ES-I3 (cell line): ENCODE measurements around the gene THSD4.

ENCODE experiments used
- H3K36me3 ChIP-seq: 2 replicates; pipeline ENCODE4 v1.6.1; 2013; ENCODE audit warnings: mild to moderate bottlenecking, low read length, control low read depth, moderate library complexity; ENCODE audit not compliant: insufficient read depth
- H3K4me1 ChIP-seq: 2 replicates; pipeline ENCODE4 v1.6.1; 2013; ENCODE audit warnings: mild to moderate bottlenecking, control low read depth, low read length; ENCODE audit not compliant: insufficient read depth
- H3K9ac ChIP-seq: 2 replicates; pipeline ENCODE4 v1.6.1; 2013; ENCODE audit warnings: low read depth, mild to moderate bottlenecking, low read length, moderate library complexity
- H3K9me3 ChIP-seq: 2 replicates; pipeline ENCODE4 v1.6.1; 2013; ENCODE audit warnings: mild to moderate bottlenecking, low read length, moderate library complexity; ENCODE audit not compliant: control insufficient read depth, insufficient read depth

THSD4 gene

GRCh38 chr15:71187526-71187925 lies 72.3 kb downstream of the THSD4 start:
- Histone ChIP-seq H3K9me3 (no peaks in the 10 kb centered on the region), H3K36me3 (no peaks in the 10 kb centered on the region; the same call in 1 of the 2 replicates), H3K9ac (no peak overlapping the region), H3K4me1 (peaks cover 13% of the 10 kb centered on the region; the same call in 1 of the 2 replicates)

GRCh38 chr15:71189718-71190117 lies 74.4 kb downstream of the THSD4 start:
- H3K9ac ChIP-seq: no peak overlapping the region
- no peaks in the 10 kb centered on the region for H3K9me3 ChIP-seq
- H3K4me1 ChIP-seq: peaks cover 13% of the 10 kb centered on the region; the same call in 1 of the 2 replicates
- no peaks in the 10 kb centered on the region for H3K36me3 ChIP-seq

DNA sequence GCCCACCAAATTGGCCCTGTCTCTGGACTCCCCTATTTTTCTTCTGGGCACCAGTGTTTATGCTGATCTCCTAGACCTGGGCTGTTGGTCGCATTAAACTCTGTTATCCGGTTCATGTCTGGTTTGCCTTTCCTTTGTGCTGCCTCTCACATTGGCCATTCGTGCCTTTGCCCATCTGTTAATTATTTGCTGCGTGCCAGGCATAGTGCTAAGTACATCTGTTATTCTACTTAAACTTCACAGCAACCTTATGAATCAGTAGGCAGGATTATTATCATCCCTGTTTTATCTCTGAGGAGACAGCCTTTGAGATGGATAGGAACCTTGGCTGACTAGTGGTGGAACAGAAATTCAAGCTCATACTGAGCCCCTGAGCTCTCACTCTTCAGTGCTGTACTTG lies 76.0 kb downstream of the THSD4 start:
- no peaks in the 10 kb centered on the region for H3K9me3 ChIP-seq
- peaks cover 13% of the 10 kb centered on the region; the same call in 1 of the 2 replicates for H3K4me1 ChIP-seq
- no peak overlapping the region for H3K9ac ChIP-seq
- no peaks in the 10 kb centered on the region for H3K36me3 ChIP-seq

DNA sequence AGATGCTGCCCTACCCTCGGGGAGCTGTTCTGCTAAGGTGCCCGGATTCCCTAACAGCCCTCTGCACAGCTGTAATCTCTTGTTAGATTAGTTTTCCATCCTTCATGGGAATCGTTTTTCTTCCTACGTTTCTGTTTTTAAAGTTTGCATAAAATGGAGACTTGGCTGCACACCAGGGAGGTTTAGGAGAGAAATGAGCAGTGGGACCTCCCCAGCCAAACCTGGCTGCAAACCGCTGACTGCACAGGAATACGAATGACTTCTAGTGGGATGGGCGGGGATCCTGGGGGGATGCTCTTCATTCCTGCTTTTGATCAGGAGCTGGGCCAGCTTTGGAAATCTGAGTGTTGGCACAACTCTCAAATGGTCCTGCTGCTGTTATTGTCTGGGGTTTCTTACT lies 77.5 kb downstream of the THSD4 start:
- Histone ChIP-seq H3K4me1 (peaks cover under 1% of the 10 kb centered on the region; the same call in 1 of the 2 replicates), H3K36me3 (no peaks in the 10 kb centered on the region), H3K9me3 (no peaks in the 10 kb centered on the region), H3K9ac (no peak overlapping the region)

DNA sequence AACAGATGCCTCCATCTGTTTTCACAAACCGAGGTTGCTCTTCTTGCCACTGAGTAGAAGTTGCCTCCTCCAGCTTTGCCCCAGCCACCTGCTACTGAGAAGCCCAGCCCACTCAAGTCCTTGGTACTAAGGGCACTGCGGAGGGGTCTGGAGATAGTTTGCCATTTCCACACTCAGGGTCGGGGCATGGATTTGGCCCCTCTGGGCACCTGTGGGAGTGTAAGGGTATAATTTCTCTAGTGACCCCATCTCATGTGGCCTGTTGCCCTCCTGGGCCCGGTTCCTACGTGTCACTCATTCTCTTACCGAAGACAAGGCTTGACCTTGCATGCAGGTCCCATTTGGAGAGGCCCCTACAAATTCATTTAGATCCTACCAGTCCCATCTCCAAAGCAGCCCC lies 79.0 kb downstream of the THSD4 start:
- Histone ChIP-seq H3K36me3 (no peaks in the 10 kb centered on the region), H3K9me3 (no peaks in the 10 kb centered on the region), H3K4me1 (no peaks in the 10 kb centered on the region), H3K9ac (no peak overlapping the region)

GRCh38 chr15:71195242-71195641 lies 80.0 kb downstream of the THSD4 start:
- Histone ChIP-seq H3K9ac (no peak overlapping the region), H3K9me3 (no peaks in the 10 kb centered on the region), H3K36me3 (no peaks in the 10 kb centered on the region), H3K4me1 (no peaks in the 10 kb centered on the region)

- no peaks in the 10 kb centered on the region for H3K9me3 ChIP-seq
- peaks cover 12% of the 10 kb centered on the region; the same call in 1 of the 2 replicates for H3K4me1 ChIP-seq
- no peaks in the 10 kb centered on the region for H3K36me3 ChIP-seq
- H3K9ac ChIP-seq: no peak overlapping the region
Measured at GRCh38 chr15:71197620-71198019, 82.3 kb downstream of the THSD4 start.

DNA sequence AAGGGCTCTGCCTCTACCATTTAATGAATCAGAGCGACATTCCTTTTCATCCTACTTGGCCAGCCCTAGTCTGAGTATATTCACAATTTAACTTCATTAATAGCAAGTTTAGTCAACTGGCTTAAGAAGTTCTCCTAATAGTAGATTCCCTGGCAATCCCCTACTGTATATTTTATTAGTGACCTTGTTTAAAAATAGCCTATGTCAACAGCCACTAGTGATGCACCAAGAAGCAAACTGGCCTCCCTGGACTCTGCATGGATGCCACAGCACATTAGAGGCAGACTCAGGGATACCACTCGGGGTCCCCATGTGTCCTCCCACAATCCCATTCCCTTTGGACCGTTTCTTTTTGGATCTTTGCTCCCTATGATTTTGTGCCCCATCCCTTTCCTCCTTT lies 83.6 kb downstream of the THSD4 start:
- H3K9me3 ChIP-seq: no peaks in the 10 kb centered on the region
- H3K36me3 ChIP-seq: no peaks in the 10 kb centered on the region
- H3K9ac ChIP-seq: no peak overlapping the region
- peaks cover 20% of the 10 kb centered on the region for H3K4me1 ChIP-seq

- H3K9ac ChIP-seq: no peak overlapping the region
- H3K36me3 ChIP-seq: no peaks in the 10 kb centered on the region
- H3K9me3 ChIP-seq: no peaks in the 10 kb centered on the region
- H3K4me1 ChIP-seq: peaks cover 28% of the 10 kb centered on the region
Measured at GRCh38 chr15:71199384-71200351, 84.4 kb downstream of the THSD4 start.

- Histone ChIP-seq H3K9me3 (no peaks in the 10 kb centered on the region), H3K4me1 (peaks cover 36% of the 10 kb centered on the region), H3K36me3 (no peaks in the 10 kb centered on the region), H3K9ac (no peak overlapping the region)
Measured at GRCh38 chr15:71201477-71201876, 86.2 kb downstream of the THSD4 start.

- H3K36me3 ChIP-seq: no peaks in the 10 kb centered on the region
- H3K9me3 ChIP-seq: no peaks in the 10 kb centered on the region
- peak overlapping the region; percentile 3; the same call in 1 of the 2 replicates for H3K9ac ChIP-seq
- H3K4me1 ChIP-seq: peaks cover 36% of the 10 kb centered on the region
Measured at GRCh38 chr15:71202712-71203111, 87.4 kb downstream of the THSD4 start.

GRCh38 chr15:71203586-71204474 lies 88.6 kb downstream of the THSD4 start:
- H3K36me3 ChIP-seq: no peaks in the 10 kb centered on the region
- H3K9me3 ChIP-seq: no peaks in the 10 kb centered on the region
- no peak overlapping the region for H3K9ac ChIP-seq
- peaks cover 36% of the 10 kb centered on the region for H3K4me1 ChIP-seq

DNA sequence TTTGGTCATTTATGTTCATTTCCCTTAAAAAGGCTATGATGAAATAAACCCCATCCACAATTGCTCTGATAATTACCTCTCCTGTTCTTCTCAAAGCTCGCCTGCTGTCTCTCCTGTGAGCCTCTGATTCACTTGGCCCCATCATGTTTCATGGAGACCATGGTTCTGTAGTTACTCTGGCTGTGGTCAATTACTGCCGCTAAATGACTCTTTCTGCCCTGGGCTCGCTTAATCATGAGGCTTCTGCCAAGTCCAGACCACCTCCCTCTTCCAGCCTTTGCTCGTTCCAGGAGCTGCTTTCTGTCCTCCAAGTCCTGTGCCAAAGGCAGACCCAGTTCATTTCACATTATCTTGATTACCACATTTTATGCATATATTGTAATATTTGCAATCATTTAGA lies 91.9 kb downstream of the THSD4 start:
- no peaks in the 10 kb centered on the region for H3K36me3 ChIP-seq
- H3K9me3 ChIP-seq: no peaks in the 10 kb centered on the region
- H3K9ac ChIP-seq: no peak overlapping the region
- peaks cover 28% of the 10 kb centered on the region for H3K4me1 ChIP-seq

- no peak overlapping the region for H3K9ac ChIP-seq
- no peaks in the 10 kb centered on the region for H3K9me3 ChIP-seq
- H3K36me3 ChIP-seq: no peaks in the 10 kb centered on the region
- H3K4me1 ChIP-seq: no peaks in the 10 kb centered on the region
Measured at GRCh38 chr15:71212146-71212545, 96.9 kb downstream of the THSD4 start.
